Activated CD8-positive, alpha-beta memory T cell treated with anti-CD3 and anti-CD28 coated beads, Interleukin-2, amount 10 ng/mL, durations not matched to agents 7 days and 5 days (primary cell): ENCODE data around the gene NAPEPLD. TPM values are rescaled to one million over a fixed set of nuclear protein-coding genes. Genes with fewer than 3 reads are reported as not detected.
"Not testable (repeated sequence)": the region's sequence is repeated elsewhere in the genome, so short reads cannot be mapped to it uniquely, and the experiment has no call there.

Experiments
- ATAC-seq: fragments of 150-1000 bp; cut with Tn5 transposase; one replicate; pipeline ENCODE4 v1.10.0; 2021; ENCODE audit warnings: moderate library complexity
- CTCF ChIA-PET: fragments of 350-600 bp; sonication (Branson Sonifier 250); formaldehyde crosslinking; loops from one replicate; lab custom pipeline; 2021; ENCODE audit warnings: antibody characterized with exemption; lab: Charles Lee
- DNase-seq: peaks from one replicate; pipeline ENCODE4 v3.0.0-alpha.2; 2020
- H3K27ac Mint-ChIP-seq: one replicate; pipeline ENCODE4 v1.8.0; 2021; ENCODE audit warnings: mild to moderate bottlenecking, mixed read lengths
- H3K27me3 Mint-ChIP-seq: one replicate; pipeline ENCODE4 v1.8.0; 2021; ENCODE audit warnings: mixed read lengths
- H3K36me3 Mint-ChIP-seq: one replicate; pipeline ENCODE4 v1.8.0; 2021; ENCODE audit warnings: mild to moderate bottlenecking, mixed read lengths
- H3K4me1 Mint-ChIP-seq: one replicate; pipeline ENCODE4 v1.8.0; 2021; ENCODE audit warnings: mixed read lengths
- H3K4me3 Mint-ChIP-seq: one replicate; pipeline ENCODE4 v1.8.0; 2021; ENCODE audit warnings: mild to moderate bottlenecking, moderate library complexity, mixed read lengths
- H3K9me3 Mint-ChIP-seq: one replicate; pipeline ENCODE4 v1.8.0; 2022; ENCODE audit warnings: low read depth, mixed read lengths
- total RNA-seq, 2 experiments: library from RNA; stranded (reverse); gene quantifications; one replicate each; pipeline ENCODE4 v1.2.3, GENCODE V29; 2021

The NAPEPLD gene
- 10 to 100 TPM; 11.4 to 12.9 TPM for total RNA-seq

DNA sequence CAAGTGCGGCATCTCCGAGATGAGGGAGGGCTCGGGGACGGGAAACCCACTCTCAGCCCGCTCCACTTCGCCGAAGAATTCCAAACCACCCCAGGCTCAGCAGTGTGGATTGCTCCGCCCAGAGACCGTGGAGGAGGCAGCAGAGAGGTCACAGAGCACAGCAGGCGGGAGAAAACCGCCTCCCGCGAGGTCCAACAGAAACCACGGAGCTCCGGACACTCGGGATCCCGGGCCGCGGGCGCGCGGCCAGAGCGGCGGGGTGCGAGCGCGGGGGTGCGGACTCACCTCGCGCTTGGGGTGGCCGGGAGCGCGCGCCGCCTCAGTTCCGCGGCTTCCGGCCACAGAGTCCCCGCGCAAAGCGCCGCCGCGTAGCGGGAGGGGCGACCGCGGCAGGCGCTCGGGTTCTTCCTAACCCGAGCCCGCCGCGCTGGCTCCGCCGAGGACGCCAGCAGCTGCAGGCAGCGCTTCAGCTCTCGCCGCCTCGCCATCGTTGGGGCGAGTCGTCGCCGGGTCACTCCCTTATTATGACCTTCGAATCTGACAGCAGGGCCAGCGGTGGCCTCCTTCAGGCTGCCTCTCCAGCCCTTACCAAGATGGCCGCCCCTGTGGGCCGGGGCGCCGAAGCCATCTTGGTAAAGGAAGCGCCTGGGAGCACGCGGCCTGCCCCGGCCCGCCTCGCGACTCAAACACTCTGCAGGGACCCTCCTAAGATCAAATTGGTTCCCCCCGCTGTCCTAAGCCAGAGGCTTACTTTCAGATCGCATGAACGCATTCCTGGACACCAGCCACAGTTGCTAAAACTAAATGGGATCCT lies at the start of gene NAPEPLD:
Gene NAPEPLD, minus strand, starts transcription at position 106 of the 814 bp plus-strand sequence. CDS start 20,323 bp downstream, outside the sequence.
- peak within 1 kb of the TSS; percentile 97 for H3K4me3 Mint-ChIP-seq
- DNase-seq (peak; percentile 76), ATAC-seq (peak; percentile 88)
- H3K27ac Mint-ChIP-seq, result peak within 1 kb of the TSS; percentile 99
- H3K36me3 Mint-ChIP-seq, result peaks cover 5% of the 10 kb centered on the region
- no peaks in the 10 kb centered on the region for H3K9me3 Mint-ChIP-seq
- peaks cover 52% of the 10 kb centered on the region for H3K4me1 Mint-ChIP-seq
- CTCF ChIA-PET, result interaction anchor here (0.7 to 1.1 kb wide), 2 partner anchors 74 to 131 kb away, joined by 3 to 4 read pairs; partner anchors contain the start of genes ARMC10 and FBXL13
- no peaks in the 10 kb centered on the region for H3K27me3 Mint-ChIP-seq

DNA sequence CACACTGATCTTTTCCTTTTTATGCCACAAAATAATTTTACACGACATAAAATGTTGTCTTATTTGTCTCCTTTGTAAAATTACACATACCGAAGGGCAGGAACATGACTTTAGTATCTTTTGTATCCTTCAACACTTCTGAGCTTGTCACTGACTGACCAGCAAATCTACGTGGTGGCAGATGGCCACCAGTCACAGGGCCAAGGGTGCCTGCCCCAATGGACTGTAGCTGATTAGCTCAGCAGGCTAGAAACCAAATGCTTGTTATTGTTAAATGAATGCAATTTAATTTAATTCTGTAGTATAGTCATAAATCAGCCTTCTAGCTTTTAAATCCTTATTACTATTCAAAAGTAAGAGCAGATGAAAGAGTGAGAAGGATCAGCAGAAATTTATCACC lies 49.2 kb upstream of the NAPEPLD start:
- H3K4me1 Mint-ChIP-seq, H3K27me3 Mint-ChIP-seq, H3K9me3 Mint-ChIP-seq, ATAC-seq, H3K36me3 Mint-ChIP-seq, DNase-seq, H3K4me3 Mint-ChIP-seq, H3K27ac Mint-ChIP-seq, CTCF ChIA-PET: not testable (repeated sequence)

DNA sequence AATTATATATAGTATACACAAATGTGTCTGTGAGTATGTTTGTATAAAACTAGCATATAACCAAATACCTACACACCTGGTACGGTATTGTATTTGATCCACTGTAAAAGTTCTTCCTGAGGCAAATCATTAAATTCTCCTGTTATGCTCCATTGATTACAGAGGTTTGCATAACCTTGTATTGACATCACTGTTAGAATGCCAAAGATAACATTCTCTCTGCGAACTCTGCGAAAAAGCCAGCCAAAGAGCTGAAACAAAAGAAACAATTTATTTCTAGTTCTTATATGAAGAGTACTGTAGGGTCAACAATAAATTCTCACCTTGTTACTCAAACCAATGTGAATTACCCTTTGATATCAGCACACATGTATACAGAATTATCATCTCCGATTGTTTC lies 46.5 kb upstream of the NAPEPLD start:
- H3K4me1 Mint-ChIP-seq, H3K36me3 Mint-ChIP-seq, H3K4me3 Mint-ChIP-seq, H3K9me3 Mint-ChIP-seq, ATAC-seq, H3K27ac Mint-ChIP-seq, DNase-seq, CTCF ChIA-PET: not testable (repeated sequence)
- H3K27me3 Mint-ChIP-seq, result peaks cover 13% of the 10 kb centered on the region

DNA sequence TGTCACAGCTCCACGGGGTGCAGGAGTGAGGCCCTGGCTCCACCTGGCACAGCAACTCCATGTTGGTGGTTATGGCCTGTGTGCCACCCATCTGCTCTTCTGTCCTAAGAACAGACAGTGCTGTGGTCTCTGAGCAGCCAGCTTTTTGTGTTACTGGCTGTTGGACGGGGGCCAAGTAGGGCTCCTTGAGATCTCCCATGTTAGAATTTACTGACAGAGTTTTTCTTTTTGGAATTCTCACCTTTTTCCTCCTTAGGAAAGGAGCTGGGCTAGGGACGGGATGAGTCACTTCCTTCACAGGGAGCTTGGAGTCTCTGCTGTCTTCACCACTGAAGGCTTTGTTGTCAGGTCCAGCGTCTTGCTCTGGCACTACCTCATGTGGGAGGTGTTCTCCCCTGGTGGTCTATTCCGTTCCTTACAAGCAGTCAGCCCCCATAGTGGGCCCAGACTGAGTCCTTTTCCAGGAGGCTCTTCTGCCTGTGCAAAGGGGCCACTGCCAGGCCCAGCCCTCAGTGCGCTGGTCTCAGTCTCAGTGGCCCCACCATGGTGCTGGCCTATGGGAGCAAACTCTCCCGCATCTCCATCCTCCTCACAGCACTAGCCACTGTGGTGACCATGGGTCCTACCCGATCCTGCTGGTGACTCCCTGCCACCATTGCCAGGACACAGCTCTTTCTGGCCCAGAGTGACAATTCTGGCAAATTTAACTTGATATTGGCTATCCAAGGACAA lies 23.7 kb upstream of the NAPEPLD start:
- H3K9me3 Mint-ChIP-seq, H3K4me3 Mint-ChIP-seq, CTCF ChIA-PET, DNase-seq, H3K27ac Mint-ChIP-seq, ATAC-seq, H3K27me3 Mint-ChIP-seq, H3K4me1 Mint-ChIP-seq, H3K36me3 Mint-ChIP-seq: not testable (repeated sequence)

DNA sequence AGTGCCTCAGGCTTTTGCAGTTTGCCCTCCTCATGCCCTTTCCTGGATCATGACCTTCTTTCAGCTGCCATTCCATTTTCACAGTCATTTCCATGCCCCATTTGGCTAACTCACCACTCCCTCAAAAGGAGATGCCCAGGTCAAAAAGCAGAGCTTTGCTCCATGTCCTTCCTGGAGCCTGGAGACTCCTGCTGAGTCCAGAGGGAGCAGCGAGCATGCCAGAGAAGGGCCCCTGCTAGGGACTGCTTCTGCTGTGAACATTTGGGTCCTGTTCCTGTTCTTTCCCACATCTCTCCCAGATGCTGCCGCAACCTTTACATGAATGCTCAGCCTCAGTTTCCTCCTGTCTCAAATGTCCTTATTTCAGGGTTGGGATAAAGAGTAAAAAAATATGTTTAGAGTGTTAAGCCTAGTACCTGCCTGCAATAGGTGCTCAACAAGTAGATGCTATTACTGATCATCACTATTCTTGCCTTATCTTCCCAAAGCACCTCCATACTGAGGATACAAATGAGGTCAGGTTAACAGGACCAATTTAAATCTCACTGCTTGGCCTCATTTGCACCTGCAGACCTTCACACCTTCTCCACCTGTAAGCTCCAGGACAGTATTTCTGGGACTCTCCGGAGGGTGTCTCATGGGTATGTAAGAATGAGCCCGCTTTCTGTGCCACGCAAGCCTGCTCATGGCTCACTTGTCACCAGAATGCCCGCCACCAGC lies 23.0 kb upstream of the NAPEPLD start:
- H3K27me3 Mint-ChIP-seq, H3K4me1 Mint-ChIP-seq, CTCF ChIA-PET, H3K9me3 Mint-ChIP-seq, DNase-seq, H3K36me3 Mint-ChIP-seq, H3K27ac Mint-ChIP-seq, ATAC-seq, H3K4me3 Mint-ChIP-seq: not testable (repeated sequence)

DNA sequence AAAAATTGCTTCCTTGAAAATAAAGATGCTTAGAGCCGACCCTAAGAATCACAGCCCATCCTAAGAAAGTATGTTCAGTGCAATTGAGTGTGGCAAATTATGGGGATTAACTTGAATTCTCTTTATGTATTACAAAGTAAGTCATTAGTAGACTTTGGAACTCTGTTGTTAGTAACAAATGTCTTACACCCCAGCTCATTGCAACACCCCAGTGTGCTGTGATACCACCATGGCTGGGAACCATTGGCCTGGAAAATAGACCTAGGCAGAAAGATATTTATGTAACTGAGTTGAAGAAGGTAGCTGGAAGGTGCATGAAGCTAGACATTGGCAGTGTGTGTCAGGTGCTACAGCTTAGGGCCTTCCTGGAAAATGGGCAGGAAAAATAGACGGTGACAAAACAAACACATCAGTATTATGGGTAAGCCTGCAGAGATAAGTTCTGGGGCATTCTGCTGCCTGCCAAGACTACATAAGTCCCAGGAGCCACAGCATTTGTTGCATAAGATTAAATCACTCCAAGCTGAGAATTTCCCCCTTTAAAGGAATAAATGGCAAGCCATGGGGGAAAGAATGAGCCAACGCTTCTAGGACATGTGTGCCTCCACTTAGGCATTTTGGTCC lies 18.1 kb upstream of the NAPEPLD start:
- not testable (repeated sequence) for H3K36me3 Mint-ChIP-seq

GRCh38 chr7:103163087-103163825 lies 14.4 kb upstream of the NAPEPLD start:
- H3K9me3 Mint-ChIP-seq, H3K36me3 Mint-ChIP-seq, DNase-seq, ATAC-seq, H3K27me3 Mint-ChIP-seq, H3K27ac Mint-ChIP-seq, H3K4me3 Mint-ChIP-seq, CTCF ChIA-PET: not testable (repeated sequence)
- peaks cover 12% of the 10 kb centered on the region for H3K4me1 Mint-ChIP-seq

More for the DNA sequence above, 18.1 kb upstream of the NAPEPLD start:
- H3K27ac Mint-ChIP-seq, CTCF ChIA-PET, H3K9me3 Mint-ChIP-seq, ATAC-seq, DNase-seq, H3K4me3 Mint-ChIP-seq, H3K4me1 Mint-ChIP-seq: not testable (repeated sequence)
- H3K27me3 Mint-ChIP-seq, result peaks cover 11% of the 10 kb centered on the region

GRCh38 chr7:103162641-103163040 lies 13.7 kb upstream of the NAPEPLD start:
- H3K4me3 Mint-ChIP-seq, H3K27me3 Mint-ChIP-seq, CTCF ChIA-PET, H3K36me3 Mint-ChIP-seq, H3K9me3 Mint-ChIP-seq, ATAC-seq, H3K27ac Mint-ChIP-seq, DNase-seq: not testable (repeated sequence)
- H3K4me1 Mint-ChIP-seq, result peaks cover 12% of the 10 kb centered on the region

DNA sequence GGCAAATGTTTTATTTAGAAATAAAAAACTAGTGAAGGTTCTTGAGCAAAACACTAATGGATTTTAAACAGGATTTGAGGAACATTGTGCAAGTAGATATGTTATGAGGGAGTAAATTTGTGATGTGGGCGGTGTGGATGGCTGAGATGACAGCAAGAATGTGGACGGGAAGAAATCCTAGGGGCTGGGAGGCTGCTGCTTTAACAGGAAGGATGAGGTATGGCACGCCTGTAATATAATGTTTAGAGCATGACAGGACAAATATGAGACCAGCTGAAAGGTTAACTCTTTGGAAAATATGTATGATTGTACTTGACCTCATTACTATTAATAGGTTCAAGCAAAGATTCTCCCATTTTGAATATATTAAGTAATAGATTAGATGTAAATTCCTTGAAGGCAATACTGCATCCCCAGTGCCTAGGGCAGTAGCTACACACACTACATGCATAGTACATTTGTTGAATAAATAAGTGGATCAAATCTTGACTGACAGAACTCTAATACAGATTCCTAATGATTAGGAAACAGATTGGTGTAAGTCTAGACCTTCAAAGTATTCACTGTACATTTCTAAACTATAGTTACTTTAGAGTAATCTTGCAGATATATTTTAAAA lies 13.2 kb upstream of the NAPEPLD start:
- H3K9me3 Mint-ChIP-seq, H3K36me3 Mint-ChIP-seq, DNase-seq, H3K27ac Mint-ChIP-seq, H3K4me3 Mint-ChIP-seq, CTCF ChIA-PET, H3K27me3 Mint-ChIP-seq, ATAC-seq: not testable (repeated sequence)
- H3K4me1 Mint-ChIP-seq, result peaks cover 12% of the 10 kb centered on the region

- CTCF ChIA-PET, H3K27me3 Mint-ChIP-seq, H3K4me3 Mint-ChIP-seq, H3K36me3 Mint-ChIP-seq, H3K9me3 Mint-ChIP-seq, ATAC-seq, DNase-seq, H3K27ac Mint-ChIP-seq: not testable (repeated sequence)
- H3K4me1 Mint-ChIP-seq, result peaks cover 26% of the 10 kb centered on the region
Observed at GRCh38 chr7:103159072-103159471, 10.2 kb upstream of the NAPEPLD start.

- not testable (repeated sequence) for H3K27me3 Mint-ChIP-seq, H3K36me3 Mint-ChIP-seq, H3K9me3 Mint-ChIP-seq
- DNase-seq (peak; percentile 59), ATAC-seq (peak; percentile 88)
- H3K4me3 Mint-ChIP-seq, result peak overlapping the region; percentile 70
- H3K4me1 Mint-ChIP-seq, result peaks cover 43% of the 10 kb centered on the region
- CTCF ChIA-PET, result interaction anchor here (1.2 kb wide), 1 partner anchor 80 kb away, joined by 3 read pairs; the partner anchor contains the start of gene ARMC10
- peak overlapping the region; percentile 87 for H3K27ac Mint-ChIP-seq
Observed at GRCh38 chr7:103155331-103156024, 6.6 kb upstream of the NAPEPLD start.

DNA sequence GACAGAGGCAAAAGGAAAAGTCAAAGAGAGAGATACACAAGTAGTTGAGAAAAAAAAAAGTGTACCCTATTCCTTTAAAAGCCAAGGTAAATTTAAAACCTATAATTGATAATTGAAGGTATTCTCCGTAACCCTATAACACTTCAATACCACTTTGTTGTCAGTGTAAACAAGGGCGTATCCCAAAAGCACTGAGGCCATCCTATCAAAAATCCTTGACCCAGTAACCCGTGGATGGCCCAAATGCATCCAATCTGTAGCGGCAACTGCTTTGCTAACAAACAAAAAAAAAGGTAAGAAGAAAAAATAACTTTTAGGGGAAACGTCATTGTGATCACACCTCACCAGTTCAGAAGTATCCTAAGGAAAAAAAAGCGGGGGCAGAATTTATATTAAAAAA lies 5.1 kb upstream of the NAPEPLD start:
- Mint-ChIP-seq H3K36me3 (peaks cover 8% of the 10 kb centered on the region), H3K4me3 (no peak overlapping the region), H3K4me1 (peaks cover 50% of the 10 kb centered on the region), H3K27ac (peak overlapping the region; percentile 66), H3K27me3 (no peaks in the 10 kb centered on the region), H3K9me3 (no peaks in the 10 kb centered on the region)
- DNase-seq (no peak), ATAC-seq (no peak)
- CTCF ChIA-PET, result no interaction called here
